Neural crest cell (in vitro differentiated cells): ENCODE data around the gene EYS. TPM values are rescaled to one million over a fixed set of nuclear protein-coding genes. Genes with fewer than 3 reads are reported as not detected.

Experiments
- DNase-seq: peaks from one replicate; pipeline ENCODE4 v3.0.0; 2021; ENCODE audit warnings: low read depth, mixed read lengths, low spot score
- H3K27ac Mint-ChIP-seq: one replicate; pipeline ENCODE4 v1.8.0; 2021; ENCODE audit warnings: mild to moderate bottlenecking, mixed read lengths; ENCODE audit not compliant: unreplicated experiment
- H3K27me3 Mint-ChIP-seq: 2 replicates; pipeline ENCODE4 v1.8.0; 2021; ENCODE audit warnings: low read depth, mild to moderate bottlenecking, mixed read lengths
- H3K36me3 Mint-ChIP-seq: 2 replicates; pipeline ENCODE4 v1.8.0; 2021; ENCODE audit warnings: low read depth, mild to moderate bottlenecking, mixed read lengths
- H3K4me1 Mint-ChIP-seq: 2 replicates; pipeline ENCODE4 v1.8.0; 2021; ENCODE audit warnings: mixed read lengths
- H3K4me3 Mint-ChIP-seq: one replicate; pipeline ENCODE4 v1.8.0; 2021; ENCODE audit warnings: mild to moderate bottlenecking, mixed read lengths
- H3K9me3 Mint-ChIP-seq: 2 replicates; pipeline ENCODE4 v1.8.0; 2021; ENCODE audit warnings: mixed read lengths
- CTCF ChIP-seq: fragments of 200-600 bp; sonication (generic); conservative IDR thresholded peaks from 2 replicates; pipeline ENCODE4 v1.5.0; 2021; ENCODE audit warnings: antibody characterized with exemption, mild to moderate bottlenecking
- total RNA-seq: library from RNA; stranded (reverse); gene quantifications from 2 replicates; pipeline ENCODE4 v1.2.1, GENCODE V29; 2021

EYS gene
- total RNA-seq, 1 donor from 2014 or later: 0.40 TPM

- H3K27ac Mint-ChIP-seq: no peak overlapping the region
- no peaks in the 10 kb centered on the region for H3K9me3 Mint-ChIP-seq
- H3K4me1 Mint-ChIP-seq: no peaks in the 10 kb centered on the region
- no peak for DNase-seq
- no peak for TF ChIP-seq CTCF
- no peaks in the 10 kb centered on the region for H3K36me3 Mint-ChIP-seq
- no peak overlapping the region for H3K4me3 Mint-ChIP-seq
- no peaks in the 10 kb centered on the region for H3K27me3 Mint-ChIP-seq
Measured at GRCh38 chr6:64233746-64234145, 1473.3 kb downstream of the EYS start.

GRCh38 chr6:64231928-64232327 lies 1475.1 kb downstream of the EYS start:
- no peak for DNase-seq
- Mint-ChIP-seq H3K9me3 (no peaks in the 10 kb centered on the region), H3K4me3 (no peak overlapping the region), H3K4me1 (no peaks in the 10 kb centered on the region), H3K27me3 (no peaks in the 10 kb centered on the region), H3K27ac (no peak overlapping the region), H3K36me3 (no peaks in the 10 kb centered on the region)
- TF ChIP-seq CTCF: no peak

GRCh38 chr6:64230530-64230929 lies 1476.5 kb downstream of the EYS start:
- Mint-ChIP-seq H3K4me3 (no peak overlapping the region), H3K9me3 (no peaks in the 10 kb centered on the region), H3K4me1 (no peaks in the 10 kb centered on the region), H3K27ac (no peak overlapping the region), H3K36me3 (no peaks in the 10 kb centered on the region), H3K27me3 (no peaks in the 10 kb centered on the region)
- TF ChIP-seq CTCF: no peak
- DNase-seq: no peak

DNA sequence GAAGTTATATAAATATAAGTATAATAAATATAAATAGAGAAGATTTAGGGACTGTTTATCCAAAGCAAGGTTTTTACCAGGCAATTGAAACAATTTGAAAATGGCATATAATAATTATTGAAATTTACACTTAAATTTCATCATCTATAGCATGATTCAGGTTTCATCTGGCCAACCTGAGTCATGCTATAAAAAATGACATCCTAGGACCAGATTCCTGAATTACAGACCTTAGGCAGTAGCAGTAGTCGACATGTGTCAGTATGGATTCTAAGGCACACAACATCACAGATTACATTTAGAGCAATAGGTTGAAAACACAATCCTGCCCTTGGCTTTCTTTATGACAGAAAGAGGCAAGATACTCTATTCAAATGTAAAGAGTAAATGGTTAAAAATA lies 1479.2 kb downstream of the EYS start:
- Mint-ChIP-seq H3K36me3 (no peaks in the 10 kb centered on the region), H3K27ac (no peak overlapping the region), H3K9me3 (no peaks in the 10 kb centered on the region), H3K27me3 (no peaks in the 10 kb centered on the region), H3K4me3 (no peak overlapping the region), H3K4me1 (no peaks in the 10 kb centered on the region)
- DNase-seq: no peak
- no peak for TF ChIP-seq CTCF

GRCh38 chr6:64225503-64225902 lies 1481.5 kb downstream of the EYS start:
- Mint-ChIP-seq H3K27me3 (no peaks in the 10 kb centered on the region), H3K36me3 (no peaks in the 10 kb centered on the region), H3K4me3 (no peak overlapping the region), H3K27ac (no peak overlapping the region), H3K9me3 (no peaks in the 10 kb centered on the region), H3K4me1 (no peaks in the 10 kb centered on the region)
- no peak for DNase-seq
- no peak for TF ChIP-seq CTCF

GRCh38 chr6:64224819-64225218 lies 1482.2 kb downstream of the EYS start:
- no peaks in the 10 kb centered on the region for H3K36me3 Mint-ChIP-seq
- no peak overlapping the region for H3K27ac Mint-ChIP-seq
- no peaks in the 10 kb centered on the region for H3K27me3 Mint-ChIP-seq
- H3K4me3 Mint-ChIP-seq: no peak overlapping the region
- no peaks in the 10 kb centered on the region for H3K9me3 Mint-ChIP-seq
- TF ChIP-seq CTCF: no peak
- DNase-seq: no peak
- no peaks in the 10 kb centered on the region for H3K4me1 Mint-ChIP-seq
